IMR-90 (cell line): Measurements from ENCODE around the gene RCAN2.

Source experiments
- CHD1 ChIP-seq: IDR thresholded peaks from 2 replicates; pipeline ENCODE4 v1.6.1; 2012; ENCODE audit warnings: low read depth, low read length, improper control_type of control experiment
- CTCF ChIP-seq: conservative IDR thresholded peaks from 2 replicates; pipeline ENCODE4 v1.5.1; 2012; ENCODE audit warnings: mild to moderate bottlenecking, low read depth, low read length, improper control_type of control experiment
- MAFK ChIP-seq: IDR thresholded peaks from 2 replicates; pipeline ENCODE4 v1.6.1; 2012; ENCODE audit warnings: low read depth, low read length, improper control_type of control experiment
- MXI1 ChIP-seq: IDR thresholded peaks from 2 replicates; pipeline ENCODE4 v1.6.1; 2012; ENCODE audit warnings: low read depth, mild to moderate bottlenecking, low read length, moderate library complexity, borderline replicate concordance
- POLR2A ChIP-seq: IDR thresholded peaks from 2 replicates; pipeline ENCODE4 v1.6.1; 2012; ENCODE audit warnings: mild to moderate bottlenecking, low read depth, low read length
- RCOR1 ChIP-seq: IDR thresholded peaks from 2 replicates; pipeline ENCODE4 v1.6.1; 2012; ENCODE audit warnings: mild to moderate bottlenecking, low read length, improper control_type of control experiment; ENCODE audit not compliant: insufficient replicate concordance
- RFX5 ChIP-seq: IDR thresholded peaks from 2 replicates; pipeline ENCODE4 v1.8.0; 2012; ENCODE audit warnings: low read depth, mild to moderate bottlenecking, low read length, moderate library complexity
- SMC3 ChIP-seq: fragments of 150-350 bp; IDR thresholded peaks from 2 replicates; pipeline ENCODE4 v1.6.1; 2016; ENCODE audit warnings: low read depth, mild to moderate bottlenecking, antibody characterized with exemption, low read length, moderate library complexity
- USF2 ChIP-seq: fragments of 150-350 bp; IDR thresholded peaks from 2 replicates; pipeline ENCODE4 v1.6.1; 2017; ENCODE audit warnings: mild to moderate bottlenecking, antibody characterized with exemption, low read length, low read depth

GRCh38 chr6:46246081-46246480 lies 245.2 kb downstream of the RCAN2 start:
- no peak for TF ChIP-seq CTCF
- no peak for TF ChIP-seq POLR2A
- no peak for TF ChIP-seq RFX5
- no peak for TF ChIP-seq USF2
- TF ChIP-seq MXI1: no peak
- no peak for TF ChIP-seq CHD1
- no peak for TF ChIP-seq MAFK
- TF ChIP-seq SMC3: no peak
- TF ChIP-seq RCOR1: no peak
